NCI-H460 (cell line): Measurements from ENCODE around the gene ZFYVE26. TPM values are rescaled to one million over a fixed set of nuclear protein-coding genes. Genes with fewer than 3 reads are reported as not detected.
"Not testable (repeated sequence)": the region's sequence is repeated elsewhere in the genome, so short reads cannot be mapped to it uniquely, and the experiment has no call there.

Experiments
- DNase-seq: peaks from one replicate; pipeline ENCODE4 v3.0.0-alpha.2; 2016; ENCODE audit warnings: low read depth; ENCODE audit errors: extremely low read depth
- total RNA-seq: library from RNA; depleted of rRNA; stranded (reverse); fragments of >200 nt; shearing (Covaris generic); gene quantifications from 2 replicates; pipeline ENCODE4 v1.2.3, GENCODE V29; 2014

The ZFYVE26 gene
- total RNA-seq, 1 experiment from 2014 or later, result 13.4 TPM

DNA sequence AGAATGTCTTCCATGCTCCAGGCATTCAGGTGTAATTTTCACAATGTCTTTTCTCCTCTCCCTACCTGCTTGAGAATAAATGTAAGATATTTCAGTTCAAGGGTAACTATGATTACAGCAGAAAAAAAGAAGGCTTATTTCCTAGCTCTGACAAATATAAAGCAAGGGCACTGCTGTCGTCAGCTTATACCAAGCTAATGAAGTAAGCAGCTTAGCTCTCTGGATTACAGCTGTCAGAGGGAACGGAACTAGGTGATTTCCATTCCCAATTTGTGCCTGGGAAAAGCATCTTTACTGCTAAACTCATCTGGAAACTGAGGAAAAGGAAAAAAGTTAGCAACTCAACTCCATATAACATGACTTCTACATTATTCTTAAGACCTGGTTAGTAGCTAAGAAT, 56.5 kb downstream of the ZFYVE26 start:
- no peak for DNase-seq

DNA sequence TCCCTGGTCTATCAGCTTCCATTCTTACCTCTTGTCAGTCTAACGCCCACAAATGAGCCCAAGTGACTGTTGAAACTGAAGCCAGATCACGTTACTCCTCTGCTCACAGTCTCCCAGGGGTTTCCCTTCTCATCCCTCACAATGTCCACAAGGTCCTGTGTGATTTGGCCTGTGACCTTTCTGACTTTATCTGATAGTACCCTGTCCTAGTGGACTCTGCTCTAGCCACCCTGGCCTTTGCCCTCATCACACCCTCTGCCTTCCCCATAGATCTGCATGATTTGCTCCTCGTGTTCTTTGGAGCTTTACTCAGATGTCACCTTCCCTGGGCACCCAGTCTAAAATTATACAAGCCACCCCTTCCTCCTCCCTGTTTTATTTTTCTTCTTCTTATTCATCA, 59.2 kb downstream of the ZFYVE26 start:
- no peak for DNase-seq

- no peak for DNase-seq
These were observed 59.9 kb downstream of the ZFYVE26 start for GRCh38 chr14:67756496-67756895.

GRCh38 chr14:67749341-67750084, 66.9 kb downstream of the ZFYVE26 start:
- DNase-seq, result no peak

GRCh38 chr14:67748312-67748711, 68.1 kb downstream of the ZFYVE26 start:
- DNase-seq, result no peak

DNA sequence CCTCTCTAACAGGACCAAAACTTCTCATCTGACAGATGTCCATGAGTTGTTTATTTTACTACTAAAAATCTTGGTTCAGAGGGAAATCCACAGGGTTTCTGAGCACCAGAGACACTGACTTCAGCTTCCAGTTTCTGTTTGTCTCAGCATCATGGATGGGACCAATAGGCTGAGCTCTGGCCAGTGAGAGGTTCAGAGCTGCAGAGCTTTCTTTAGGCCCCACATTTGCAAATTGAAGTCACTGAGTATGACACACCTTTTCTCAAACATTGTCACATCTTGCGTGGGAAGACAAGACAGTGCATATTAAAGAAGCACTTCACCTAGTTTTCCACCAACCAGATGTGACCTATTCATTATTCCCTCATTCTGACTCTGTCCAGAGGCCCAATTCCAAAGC, 69.5 kb downstream of the ZFYVE26 start:
- DNase-seq, result no peak

- no peak for DNase-seq
These were observed 72.3 kb downstream of the ZFYVE26 start for GRCh38 chr14:67744046-67744445.

DNA sequence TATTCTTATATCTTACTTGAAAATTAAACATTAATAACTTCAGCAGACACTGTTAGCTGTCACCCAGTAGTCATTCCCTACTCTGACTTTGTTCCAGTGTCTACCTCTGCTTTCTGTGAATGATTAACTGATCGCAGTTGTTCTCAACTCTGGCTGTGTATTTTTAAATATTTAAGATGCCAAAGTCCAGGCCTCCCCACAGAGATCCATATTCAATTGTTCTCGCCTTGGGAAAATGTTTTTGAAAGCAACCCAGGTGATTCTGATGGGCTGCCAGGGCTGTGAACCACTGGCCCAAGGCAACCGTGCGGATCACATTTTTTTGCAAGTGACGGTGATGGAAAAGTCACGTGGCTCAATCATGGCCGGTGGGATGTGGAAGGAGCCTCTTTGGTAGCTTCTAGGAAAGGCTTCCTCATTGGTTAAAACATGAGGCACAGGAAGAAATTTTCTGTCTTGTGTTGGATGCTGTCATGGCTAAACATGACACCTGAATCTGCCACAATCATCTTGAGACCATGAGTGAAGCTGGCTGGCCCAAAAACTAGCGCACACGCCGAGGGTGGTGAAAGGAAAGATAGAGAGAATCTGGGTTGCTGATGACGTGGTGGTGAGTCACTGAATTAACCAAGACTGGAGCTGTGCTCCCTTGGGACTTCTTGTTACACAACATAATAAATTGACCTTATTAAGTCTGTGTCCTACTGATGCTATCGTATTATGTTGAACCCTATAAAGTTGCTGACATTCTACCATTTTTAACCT, 77.5 kb downstream of the ZFYVE26 start:
- DNase-seq, result peak; percentile 91

GRCh38 chr14:67736771-67737170, 79.6 kb downstream of the ZFYVE26 start:
- DNase-seq, result no peak

DNA sequence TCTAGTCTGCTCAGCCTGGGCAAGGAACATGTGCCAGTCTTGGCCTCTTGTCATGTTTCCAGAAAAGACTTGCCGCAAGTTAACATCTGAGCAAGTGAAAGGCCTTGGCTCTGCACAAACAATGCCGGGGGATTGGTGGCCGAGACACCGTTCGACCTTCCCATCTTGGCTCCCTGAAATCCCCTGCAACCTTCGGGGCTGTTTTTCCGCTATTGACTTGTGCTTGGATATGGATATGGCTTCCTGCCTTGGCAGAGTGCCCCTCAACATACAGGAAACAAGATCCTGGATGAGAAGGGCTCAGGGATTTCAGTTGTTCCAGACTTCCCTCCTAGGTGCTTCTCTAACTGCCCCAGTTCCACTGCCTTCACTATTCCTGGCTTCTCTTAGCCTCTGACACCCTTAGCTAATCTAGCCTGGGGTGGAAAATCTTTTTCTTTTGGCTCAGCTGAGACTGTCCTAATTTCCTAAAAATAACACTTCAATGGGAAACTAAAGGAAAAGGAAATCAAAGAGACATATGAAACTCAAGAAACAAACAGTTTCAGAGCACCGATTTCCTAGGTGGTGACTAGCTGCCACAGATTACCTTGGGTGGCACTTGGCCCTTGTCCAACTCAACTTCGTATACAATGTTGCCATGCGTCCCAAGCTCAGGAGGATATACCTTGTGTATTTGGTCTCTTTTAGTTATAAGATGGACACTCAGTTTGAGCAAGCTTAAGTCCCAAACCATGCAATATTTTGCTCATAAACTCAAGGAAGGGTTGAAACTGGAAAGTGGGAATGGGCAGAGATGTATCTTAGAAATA, 80.8 kb downstream of the ZFYVE26 start:
- no peak for DNase-seq

DNA sequence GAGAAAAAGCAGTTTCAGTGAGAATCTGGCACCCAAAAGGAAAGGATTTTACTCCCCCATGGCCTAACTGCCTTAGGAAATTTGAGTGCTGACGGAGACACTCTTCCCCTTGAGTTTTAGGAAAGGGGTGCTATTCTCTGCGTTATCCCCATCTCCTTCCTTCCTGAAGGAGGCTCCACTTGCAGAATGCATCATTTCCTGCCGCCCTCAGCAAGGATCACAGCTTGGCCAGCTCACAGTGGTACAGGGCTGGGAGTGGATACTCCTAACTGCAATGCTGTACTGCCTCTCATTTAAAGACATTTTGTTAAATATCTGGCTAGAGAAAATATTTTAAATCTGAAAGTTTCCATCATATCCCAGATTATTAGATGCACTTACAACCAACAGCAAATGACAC, 81.7 kb downstream of the ZFYVE26 start:
- DNase-seq, result no peak

DNA sequence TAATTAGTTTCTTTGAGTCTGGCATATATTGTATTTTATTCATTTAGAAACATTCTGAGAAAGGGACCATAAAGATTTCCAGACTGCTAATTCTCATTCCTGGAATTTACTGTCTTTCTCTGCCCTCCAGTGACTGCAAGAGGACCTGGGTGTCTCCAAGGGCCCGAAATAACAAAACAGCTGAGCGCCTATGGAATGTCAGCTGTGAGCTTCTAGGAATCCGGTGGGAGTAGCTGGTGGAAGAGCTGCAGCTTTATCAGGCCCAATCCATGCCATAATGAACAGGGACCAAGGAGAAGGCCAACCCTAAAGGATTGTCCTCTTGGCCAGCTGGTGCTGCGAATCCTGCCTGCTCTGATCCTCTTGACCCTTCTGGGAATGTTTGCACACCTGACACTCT, 82.8 kb downstream of the ZFYVE26 start:
- DNase-seq, result no peak

DNA sequence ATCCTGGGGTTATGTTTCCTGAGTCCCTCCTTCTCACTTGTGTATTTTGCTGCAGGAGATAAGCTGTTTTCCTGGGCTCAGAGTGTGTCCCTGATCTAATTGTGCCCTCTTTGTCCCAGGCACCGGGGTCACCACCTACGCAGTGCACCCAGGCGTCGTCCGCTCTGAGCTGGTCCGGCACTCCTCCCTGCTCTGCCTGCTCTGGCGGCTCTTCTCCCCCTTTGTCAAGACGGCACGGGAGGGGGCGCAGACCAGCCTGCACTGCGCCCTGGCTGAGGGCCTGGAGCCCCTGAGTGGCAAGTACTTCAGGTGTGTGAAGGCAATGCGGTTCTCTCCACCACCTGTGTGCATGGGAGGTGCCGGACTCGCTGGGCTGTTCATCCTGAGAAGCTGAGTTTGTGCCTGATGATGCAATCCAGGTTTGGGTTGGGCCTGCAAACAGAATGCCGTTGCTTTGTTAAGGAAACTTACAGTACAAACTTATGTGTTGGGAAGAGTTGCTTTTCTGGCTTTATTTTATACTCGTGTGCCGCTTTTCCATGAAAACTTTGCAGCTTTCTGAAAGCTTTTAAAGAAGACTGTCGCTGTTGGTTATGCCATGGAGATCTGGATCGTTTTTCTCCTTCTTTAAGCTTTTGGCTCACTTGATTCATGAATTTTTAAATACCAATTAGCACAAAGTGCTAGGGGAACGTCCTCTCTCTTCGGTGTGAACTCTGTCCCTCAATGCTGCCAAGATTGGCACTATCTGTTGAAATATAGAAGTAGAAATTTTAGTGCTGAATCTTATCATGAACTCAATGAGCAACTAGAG, 87.1 kb downstream of the ZFYVE26 start:
- DNase-seq, result no peak

DNA sequence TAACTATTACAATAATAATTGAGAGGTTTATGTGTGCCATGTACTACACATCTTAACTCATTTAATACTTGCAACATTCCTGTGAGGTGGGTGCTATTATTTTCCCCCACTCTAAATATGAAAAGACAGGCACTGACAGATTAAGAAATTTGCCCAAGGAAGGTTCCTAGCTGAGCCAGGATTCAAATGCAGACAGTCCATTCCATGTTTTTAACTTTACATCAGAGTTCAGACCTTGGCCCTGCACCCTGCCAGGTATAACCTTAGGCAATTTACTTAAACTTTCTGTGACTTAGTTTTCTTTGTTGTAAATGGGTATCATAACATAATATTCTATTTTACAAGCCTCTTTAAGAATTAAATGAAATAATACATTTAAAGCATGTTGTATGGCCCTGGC, 88.1 kb downstream of the ZFYVE26 start:
- no peak for DNase-seq

GRCh38 chr14:67727361-67727760, 89.0 kb downstream of the ZFYVE26 start:
- DNase-seq, result no peak

DNA sequence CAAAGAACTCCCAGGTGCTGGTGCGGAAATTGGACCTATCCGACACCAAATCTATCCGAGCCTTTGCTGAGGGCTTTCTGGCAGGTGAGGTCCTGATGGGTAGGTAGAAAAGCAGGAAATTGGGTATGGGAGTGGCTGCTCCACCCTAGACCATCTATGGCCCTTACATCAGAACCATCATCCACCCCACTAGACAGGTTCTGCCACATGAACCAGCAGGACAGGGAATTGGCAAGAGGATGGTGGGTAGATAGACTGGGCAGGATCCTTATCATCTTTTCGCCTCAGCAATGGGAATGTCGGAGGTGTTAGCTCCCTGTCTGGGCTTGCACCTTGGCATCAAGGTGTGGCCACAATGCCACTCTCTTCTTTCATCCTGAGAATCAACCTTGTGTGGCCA, 91.2 kb downstream of the ZFYVE26 start:
- DNase-seq, result no peak

GRCh38 chr14:67722293-67722692, 94.1 kb downstream of the ZFYVE26 start:
- DNase-seq, result no peak

GRCh38 chr14:67721875-67722274, 94.5 kb downstream of the ZFYVE26 start:
- no peak for DNase-seq

- DNase-seq, result no peak
These were observed 96.5 kb downstream of the ZFYVE26 start for GRCh38 chr14:67719866-67720265.

DNA sequence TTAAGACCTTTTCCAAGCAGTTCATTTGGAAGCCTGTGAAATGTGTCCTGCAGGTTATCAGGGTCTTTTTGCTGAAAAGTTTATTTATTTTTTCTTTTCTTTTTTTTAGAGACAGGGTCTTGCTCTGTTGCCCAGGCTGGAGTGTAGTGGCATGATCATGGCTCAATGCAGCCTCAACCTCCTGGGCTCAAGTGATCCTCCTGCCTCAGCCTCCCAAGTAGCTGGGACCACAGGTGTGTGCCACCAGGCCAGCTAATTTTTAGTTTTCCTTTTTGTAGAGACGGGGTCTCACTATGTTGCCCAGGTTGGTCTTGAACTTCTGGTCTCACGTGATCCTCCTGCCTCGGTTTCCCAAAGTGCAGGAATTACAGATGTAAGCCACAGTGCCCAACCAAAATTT, 97.0 kb downstream of the ZFYVE26 start:
- DNase-seq, result not testable (repeated sequence)

- no peak for DNase-seq
These were observed 98.1 kb downstream of the ZFYVE26 start for GRCh38 chr14:67718265-67718664.
